ENCODE data around the gene PDCD2L.

Gene PDCD2L

GRCh38 chr19:34416021-34416545 is 11.9 kb downstream of the PDCD2L start:
- Histone ChIP-seq H3K4me1 (no peaks in the 10 kb centered on the region), H3K9me3 (no peaks in the 10 kb centered on the region), H3K36me3 (peaks cover 44% of the 10 kb centered on the region), H3K4me3 (ENCODE audit: low read depth, low read length) (no peak overlapping the region), H3K27me3 (no peaks in the 10 kb centered on the region)
- no peak for TF ChIP-seq CTCF (IDR thresholded peaks at IDR 0.05; ENCODE audit: low read depth, low read length)
- no peak for DNase-seq

- Histone ChIP-seq H3K27me3 (no peaks in the 10 kb centered on the region), H3K4me1 (no peaks in the 10 kb centered on the region), H3K9me3 (no peaks in the 10 kb centered on the region), H3K4me3 (ENCODE audit: low read depth, low read length) (no peak overlapping the region), H3K36me3 (peaks cover 39% of the 10 kb centered on the region)
- no peak for TF ChIP-seq CTCF (IDR thresholded peaks at IDR 0.05; ENCODE audit: low read depth, low read length)
- no peak for DNase-seq
Measured at GRCh38 chr19:34418300-34418699, 14.1 kb downstream of the PDCD2L start.

- no peak for TF ChIP-seq CTCF (IDR thresholded peaks at IDR 0.05; ENCODE audit: low read depth, low read length)
Measured at GRCh38 chr19:34426096-34426661, 22.0 kb downstream of the PDCD2L start.

GRCh38 chr19:34428549-34429285 is 24.5 kb downstream of the PDCD2L start:
- H3K4me3 ChIP-seq (ENCODE audit: low read depth, low read length), result peak overlapping the region; percentile 87
- peak; percentile 16 for DNase-seq
- H3K27me3 ChIP-seq, result no peaks in the 10 kb centered on the region
- TF ChIP-seq CTCF (IDR thresholded peaks at IDR 0.05; ENCODE audit: low read depth, low read length), result no peak
- no peaks in the 10 kb centered on the region for H3K9me3 ChIP-seq
- H3K36me3 ChIP-seq, result peaks cover 26% of the 10 kb centered on the region
- peaks cover 4% of the 10 kb centered on the region; the same call in 1 of the 2 replicates for H3K4me1 ChIP-seq

More at GRCh38 chr19:34426096-34426661, 22.0 kb downstream of the PDCD2L start:
- H3K4me1 ChIP-seq, result no peaks in the 10 kb centered on the region
- H3K36me3 ChIP-seq, result peaks cover under 1% of the 10 kb centered on the region; the same call in 1 of the 2 replicates
- no peak overlapping the region for H3K4me3 ChIP-seq (ENCODE audit: low read depth, low read length)
- H3K27me3 ChIP-seq, result no peaks in the 10 kb centered on the region
- H3K9me3 ChIP-seq, result no peaks in the 10 kb centered on the region
- DNase-seq, result no peak

GRCh38 chr19:34429553-34429952 is 25.4 kb downstream of the PDCD2L start:
- DNase-seq, result no peak
- no peak for TF ChIP-seq CTCF (IDR thresholded peaks at IDR 0.05; ENCODE audit: low read depth, low read length)
- peak overlapping the region; percentile 87 for H3K4me3 ChIP-seq (ENCODE audit: low read depth, low read length)
- H3K27me3 ChIP-seq, result no peaks in the 10 kb centered on the region
- peaks cover 4% of the 10 kb centered on the region; the same call in 1 of the 2 replicates for H3K4me1 ChIP-seq
- no peaks in the 10 kb centered on the region for H3K9me3 ChIP-seq
- peaks cover 34% of the 10 kb centered on the region for H3K36me3 ChIP-seq
